Cardiac muscle cell (in vitro differentiated cells and primary cell): Measurements from ENCODE around the gene TMPRSS11F. TPM values are rescaled to one million over a fixed set of nuclear protein-coding genes. Genes with fewer than 3 reads are reported as not detected.

ENCODE experiments used
- DNase-seq, 2 donors: peaks; one replicate each; pipeline versions ENCODE4 v3.0.0 to v3.0.0-alpha.2; 2010 to 2017; ENCODE audit warnings: low read depth in 1 of 2, low spot score in 1 of 2
- H3K27ac ChIP-seq: fragments of 200-600 bp; sonication (generic); 2 replicates; pipeline ENCODE4 v1.5.1; 2016
- H3K27me3 ChIP-seq: fragments of 200-600 bp; sonication (generic); 2 replicates; pipeline ENCODE4 v1.6.0; 2016; ENCODE audit warnings: control low read depth
- H3K36me3 ChIP-seq: fragments of 200-600 bp; sonication (generic); 2 replicates; pipeline ENCODE4 v1.5.1; 2016; ENCODE audit warnings: control low read depth
- H3K4me1 ChIP-seq: fragments of 200-600 bp; sonication (generic); 2 replicates; pipeline ENCODE4 v1.8.1; 2017; ENCODE audit warnings: low read depth, mild to moderate bottlenecking, mixed run types
- H3K4me3 ChIP-seq: fragments of 200-600 bp; sonication (generic); 2 replicates; pipeline ENCODE4 v1.5.1; 2016; ENCODE audit warnings: mild to moderate bottlenecking
- H3K9me3 ChIP-seq: fragments of 200-600 bp; sonication (generic); 2 replicates; pipeline ENCODE4 v1.5.1; 2017; ENCODE audit warnings: low read depth, mild to moderate bottlenecking, control low read depth
- polyA plus RNA-seq: library from polyadenylated mRNA; unstranded; fragments of >200 nt; fragmentation: Nextera tagmentation; extraction: Ambion mirVana; gene quantifications from 2 replicates; pipeline ENCODE4 v1.2.1, GENCODE V29; 2016
- total RNA-seq: library from RNA; depleted of rRNA; stranded (reverse); fragments of >200 nt; gene quantifications from 2 replicates; pipeline ENCODE4 v1.2.3, GENCODE V29; 2016
- TF ChIP-seq, protein P1 (sequence below): IDR thresholded peaks from 2 replicates; pipeline ENCODE4 v1.5.1; 2012; ENCODE audit warnings: low read depth, mild to moderate bottlenecking, low read length

The TMPRSS11F gene
- total and polyA plus RNA-seq, 2 experiments from 2014 or later = not detected

DNA sequence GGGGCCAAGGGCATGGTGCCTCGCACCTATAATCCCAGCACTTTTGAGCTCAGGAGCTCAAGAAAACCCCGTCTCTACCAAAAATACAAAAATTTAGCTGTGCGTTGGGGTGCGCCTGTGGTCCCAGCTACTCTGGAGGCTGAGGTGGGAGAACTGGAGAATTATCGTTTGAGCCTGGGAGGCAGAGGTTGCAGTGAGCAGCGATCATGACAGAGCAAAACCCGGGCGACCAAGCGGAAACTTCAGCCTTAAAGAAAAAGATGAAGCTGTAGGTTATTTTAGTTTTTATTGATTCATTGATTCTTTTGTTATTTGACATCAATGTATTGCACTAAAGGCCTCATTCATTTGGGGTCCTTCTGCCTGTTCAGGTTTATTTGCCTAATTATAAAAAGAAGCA, 5.4 kb downstream of the TMPRSS11F start:
- no peak for DNase-seq
- H3K4me3 ChIP-seq = no peak overlapping the region
- no peaks in the 10 kb centered on the region for H3K9me3 ChIP-seq
- H3K27me3 ChIP-seq = no peaks in the 10 kb centered on the region
- no peak overlapping the region for H3K27ac ChIP-seq
- H3K36me3 ChIP-seq = no peaks in the 10 kb centered on the region
- TF ChIP-seq, protein P1, sequence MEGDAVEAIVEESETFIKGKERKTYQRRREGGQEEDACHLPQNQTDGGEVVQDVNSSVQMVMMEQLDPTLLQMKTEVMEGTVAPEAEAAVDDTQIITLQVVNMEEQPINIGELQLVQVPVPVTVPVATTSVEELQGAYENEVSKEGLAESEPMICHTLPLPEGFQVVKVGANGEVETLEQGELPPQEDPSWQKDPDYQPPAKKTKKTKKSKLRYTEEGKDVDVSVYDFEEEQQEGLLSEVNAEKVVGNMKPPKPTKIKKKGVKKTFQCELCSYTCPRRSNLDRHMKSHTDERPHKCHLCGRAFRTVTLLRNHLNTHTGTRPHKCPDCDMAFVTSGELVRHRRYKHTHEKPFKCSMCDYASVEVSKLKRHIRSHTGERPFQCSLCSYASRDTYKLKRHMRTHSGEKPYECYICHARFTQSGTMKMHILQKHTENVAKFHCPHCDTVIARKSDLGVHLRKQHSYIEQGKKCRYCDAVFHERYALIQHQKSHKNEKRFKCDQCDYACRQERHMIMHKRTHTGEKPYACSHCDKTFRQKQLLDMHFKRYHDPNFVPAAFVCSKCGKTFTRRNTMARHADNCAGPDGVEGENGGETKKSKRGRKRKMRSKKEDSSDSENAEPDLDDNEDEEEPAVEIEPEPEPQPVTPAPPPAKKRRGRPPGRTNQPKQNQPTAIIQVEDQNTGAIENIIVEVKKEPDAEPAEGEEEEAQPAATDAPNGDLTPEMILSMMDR = no peak
- H3K4me1 ChIP-seq = no peaks in the 10 kb centered on the region

DNA sequence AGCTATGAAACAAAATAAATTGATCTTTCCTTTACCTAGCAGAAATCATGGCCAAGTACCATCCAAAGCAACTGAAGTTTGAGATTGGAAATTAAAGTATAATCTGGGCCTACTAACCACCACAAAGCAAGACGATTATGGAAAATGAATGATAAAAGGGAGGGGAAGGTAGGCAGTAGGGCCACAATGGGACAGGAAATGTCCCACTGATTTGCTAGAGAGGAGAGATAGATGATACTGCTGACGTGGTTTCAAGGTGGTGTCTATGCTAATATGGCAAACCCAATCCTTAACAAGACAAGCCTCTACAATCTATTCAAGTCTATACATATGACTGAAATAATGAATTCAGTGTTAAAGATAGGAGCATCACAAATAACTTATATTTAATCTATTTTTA, 6.1 kb downstream of the TMPRSS11F start:
- H3K9me3 ChIP-seq = no peaks in the 10 kb centered on the region
- H3K36me3 ChIP-seq = no peaks in the 10 kb centered on the region
- TF ChIP-seq, protein P1 = no peak
- no peaks in the 10 kb centered on the region for H3K4me1 ChIP-seq
- H3K27ac ChIP-seq = no peak overlapping the region
- no peaks in the 10 kb centered on the region for H3K27me3 ChIP-seq
- H3K4me3 ChIP-seq = no peak overlapping the region
- no peak for DNase-seq

DNA sequence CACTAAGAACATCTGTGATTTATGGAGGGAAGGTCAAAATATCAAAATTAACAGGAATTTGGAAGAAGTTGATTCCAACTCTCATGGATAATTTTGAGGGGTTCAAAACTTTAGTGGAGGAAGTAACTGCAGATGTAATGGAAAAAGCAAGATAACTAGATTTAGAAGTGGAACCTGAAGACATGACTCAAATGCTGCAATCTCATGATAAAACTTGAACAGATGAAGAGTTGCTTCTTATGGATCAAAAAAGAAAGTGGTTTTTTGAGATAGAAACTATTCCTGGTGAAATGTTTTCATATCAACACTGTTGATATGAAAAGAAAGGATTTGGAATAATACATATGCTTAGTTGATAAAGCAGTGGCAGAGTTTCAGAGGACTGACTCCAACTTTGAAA, 9.7 kb downstream of the TMPRSS11F start:
- Histone ChIP-seq H3K36me3 (no peaks in the 10 kb centered on the region), H3K4me3 (no peak overlapping the region), H3K4me1 (no peaks in the 10 kb centered on the region), H3K27me3 (no peaks in the 10 kb centered on the region), H3K9me3 (no peaks in the 10 kb centered on the region), H3K27ac (no peak overlapping the region)
- no peak for DNase-seq
- TF ChIP-seq, protein P1 = no peak

DNA sequence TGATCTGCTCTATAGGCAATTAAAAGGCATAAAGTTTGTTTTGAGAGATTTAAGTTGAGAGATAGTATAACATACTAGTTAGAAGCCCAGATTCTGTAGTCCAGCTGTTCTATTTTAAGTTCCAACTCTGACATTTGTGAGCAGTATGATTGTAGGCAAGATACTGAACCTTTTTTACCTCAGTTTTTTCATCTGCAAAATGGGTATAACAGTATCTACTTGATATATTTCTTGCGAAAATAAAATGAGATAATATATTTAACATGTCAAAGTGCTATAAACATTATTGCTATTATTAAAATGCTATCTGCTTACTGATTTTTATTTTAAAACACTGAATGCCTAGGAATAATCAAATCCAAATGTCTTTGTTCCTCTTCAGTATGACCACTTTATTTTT, 19.2 kb downstream of the TMPRSS11F start:
- no peaks in the 10 kb centered on the region for H3K4me1 ChIP-seq
- H3K36me3 ChIP-seq = no peaks in the 10 kb centered on the region
- DNase-seq = no peak
- H3K27me3 ChIP-seq = no peaks in the 10 kb centered on the region
- H3K27ac ChIP-seq = no peak overlapping the region
- no peaks in the 10 kb centered on the region for H3K9me3 ChIP-seq
- H3K4me3 ChIP-seq = no peak overlapping the region
- TF ChIP-seq, protein P1 = no peak

DNA sequence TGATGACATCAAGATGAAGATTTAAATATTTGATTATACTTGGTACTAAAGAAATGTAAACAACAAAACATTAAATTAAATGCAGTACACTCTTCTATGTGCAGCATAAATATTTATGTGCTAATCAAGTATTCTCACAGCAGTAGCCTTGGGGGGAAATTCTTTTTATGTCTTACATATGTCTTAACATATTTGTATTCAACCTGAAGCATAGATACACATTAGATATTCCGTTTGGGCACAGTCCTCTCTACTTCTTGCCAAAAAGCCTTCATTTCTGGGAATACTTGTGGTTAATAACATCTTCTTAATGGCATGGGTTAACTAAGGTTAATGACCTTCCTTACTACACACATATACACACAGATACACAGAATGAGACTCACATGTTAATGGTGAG, 19.8 kb downstream of the TMPRSS11F start:
- DNase-seq = no peak
- H3K27me3 ChIP-seq = no peaks in the 10 kb centered on the region
- H3K9me3 ChIP-seq = no peaks in the 10 kb centered on the region
- no peaks in the 10 kb centered on the region for H3K36me3 ChIP-seq
- no peak overlapping the region for H3K27ac ChIP-seq
- H3K4me3 ChIP-seq = no peak overlapping the region
- no peaks in the 10 kb centered on the region for H3K4me1 ChIP-seq
- TF ChIP-seq, protein P1 = no peak

DNA sequence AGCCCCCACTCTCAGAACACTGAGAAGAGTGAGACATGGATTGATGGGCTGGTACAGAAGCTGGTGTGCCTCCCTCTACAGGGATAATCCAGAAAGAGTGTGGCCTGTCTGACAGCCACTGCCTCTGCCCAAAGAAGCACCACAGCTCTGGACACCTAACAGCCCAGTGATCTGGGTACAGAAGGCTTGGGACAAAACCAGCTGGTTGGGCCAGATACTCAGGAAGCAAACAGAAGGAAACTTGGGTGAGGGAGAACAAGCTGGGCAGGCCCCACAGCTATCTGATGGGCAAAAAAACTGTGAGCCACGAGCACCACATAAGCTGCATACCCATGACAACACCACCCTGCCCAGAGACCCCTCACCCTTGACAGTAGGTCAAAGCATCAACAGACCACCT, 46.9 kb downstream of the TMPRSS11F start:
- DNase-seq = no peak
- TF ChIP-seq, protein P1 = no peak
- no peaks in the 10 kb centered on the region for H3K36me3 ChIP-seq

More for the DNA sequence above, 46.9 kb downstream of the TMPRSS11F start:
- no peak overlapping the region for H3K27ac ChIP-seq
- H3K9me3 ChIP-seq = no peaks in the 10 kb centered on the region
- H3K27me3 ChIP-seq = no peaks in the 10 kb centered on the region
- no peaks in the 10 kb centered on the region for H3K4me1 ChIP-seq
- H3K4me3 ChIP-seq = no peak overlapping the region
